GM12891 (cell line): ENCODE data around the gene RPL31.
A peak's percentile ranks its signal among the peaks of the same experiment; 100 is the strongest.

Experiments used
- DNase-seq: peaks from one replicate; pipeline ENCODE4 v3.0.0; 2011; ENCODE audit warnings: low spot score; ENCODE audit not compliant: insufficient read length
- FAIRE-seq: peaks from 2 replicates; lab custom pipeline; 2011; peaks lifted over from hg19 to GRCh38; lab: Jason Lieb, UNC
- PAX5 ChIP-seq: IDR thresholded peaks from 2 replicates; pipeline ENCODE4 v1.6.1; 2011; ENCODE audit warnings: low read length, moderate library complexity, mild to moderate bottlenecking; ENCODE audit not compliant: insufficient read depth, severe bottlenecking
- POLR2A ChIP-seq: IDR thresholded peaks from 2 replicates; pipeline ENCODE4 v1.6.1; 2011; ENCODE audit warnings: low read depth, low read length, control low read depth
- POLR2AphosphoS5 ChIP-seq: IDR thresholded peaks from 2 replicates; pipeline ENCODE4 v1.6.1; 2011; ENCODE audit warnings: low read depth, low read length, control low read depth
- POU2F2 ChIP-seq: IDR thresholded peaks from 2 replicates; pipeline ENCODE4 v1.6.1; 2011; ENCODE audit warnings: low read depth, mild to moderate bottlenecking, control low read depth, low read length, moderate library complexity
- SPI1 ChIP-seq: IDR thresholded peaks from 2 replicates; pipeline ENCODE4 v1.6.1; 2011; ENCODE audit warnings: low read depth, low read length, control low read depth
- TAF1 ChIP-seq: IDR thresholded peaks from 2 replicates; pipeline ENCODE4 v1.6.1; 2011; ENCODE audit warnings: low read depth, low read length, control low read depth

The RPL31 gene

GRCh38 chr2:100982431-100982861, 19.6 kb upstream of the RPL31 start:
- FAIRE-seq = no peak
- no peak for DNase-seq
- TF ChIP-seq POLR2A = no peak

GRCh38 chr2:100983201-100983600, 18.9 kb upstream of the RPL31 start:
- DNase-seq (no peak), FAIRE-seq (no peak)
- no peak for TF ChIP-seq TAF1
- no peak for TF ChIP-seq POLR2AphosphoS5
- no peak for TF ChIP-seq SPI1

GRCh38 chr2:100983684-100984310, 18.3 kb upstream of the RPL31 start:
- no peak for FAIRE-seq

GRCh38 chr2:100984892-100985307, 17.2 kb upstream of the RPL31 start:
- FAIRE-seq = peak; percentile 94
- TF ChIP-seq POU2F2 (0 out of 2 replicates have a peak, but pooled peaks have one; percentile 22), POLR2AphosphoS5 (no peak), SPI1 (no peak)
- DNase-seq = peak; percentile 66

More at GRCh38 chr2:100983684-100984310, 18.3 kb upstream of the RPL31 start:
- no peak for DNase-seq
- TF ChIP-seq POLR2AphosphoS5 (no peak), SPI1 (no peak), POLR2A (no peak), PAX5 (no peak), POU2F2 (no peak), TAF1 (no peak)

- no peak for TF ChIP-seq POU2F2
- no peak for TF ChIP-seq TAF1
- TF ChIP-seq POLR2AphosphoS5 = no peak
- TF ChIP-seq PAX5 = no peak
- no peak for TF ChIP-seq SPI1
- no peak for TF ChIP-seq POLR2A
- FAIRE-seq (no peak), DNase-seq (no peak)
These were observed 15.9 kb upstream of the RPL31 start for GRCh38 chr2:100986157-100986556.

GRCh38 chr2:100987536-100987935, 14.6 kb upstream of the RPL31 start:
- no peak for DNase-seq
- FAIRE-seq = no peak
- TF ChIP-seq SPI1 (no peak), TAF1 (no peak), PAX5 (no peak), POLR2AphosphoS5 (no peak), POLR2A (no peak), POU2F2 (no peak)

- TF ChIP-seq POU2F2 (no peak), POLR2A (no peak), POLR2AphosphoS5 (no peak), SPI1 (no peak)
- DNase-seq = no peak
- FAIRE-seq = no peak
These were observed 14.1 kb upstream of the RPL31 start for GRCh38 chr2:100987974-100988373.

- TF ChIP-seq SPI1 (no peak), POU2F2 (no peak), POLR2A (no peak), PAX5 (no peak)
- FAIRE-seq (no peak), DNase-seq (no peak)
These were observed 13.3 kb upstream of the RPL31 start for GRCh38 chr2:100988630-100989417.

- FAIRE-seq = no peak
- DNase-seq = no peak
- TF ChIP-seq SPI1 = no peak
- no peak for TF ChIP-seq PAX5
- TF ChIP-seq TAF1 = no peak
- no peak for TF ChIP-seq POU2F2
- no peak for TF ChIP-seq POLR2AphosphoS5
- TF ChIP-seq POLR2A = no peak
These were observed 12.4 kb upstream of the RPL31 start for GRCh38 chr2:100989666-100990065.

GRCh38 chr2:100990166-100990565, 11.9 kb upstream of the RPL31 start:
- FAIRE-seq (no peak), DNase-seq (no peak)
- TF ChIP-seq SPI1 = no peak
- no peak for TF ChIP-seq POLR2A
- TF ChIP-seq POU2F2 = no peak
- TF ChIP-seq TAF1 = no peak
- no peak for TF ChIP-seq PAX5
- no peak for TF ChIP-seq POLR2AphosphoS5
